Embryonic facial prominence (tissue), 1 donor: Measurements from ENCODE around the gene TSPAN8.
"Not testable (repeated sequence)": the region's sequence is repeated elsewhere in the genome, so short reads cannot be mapped to it uniquely, and the experiment has no call there.

Source experiments
- DNase-seq: peaks from one replicate; pipeline ENCODE4 v3.0.0-alpha.2; 2016; ENCODE audit errors: extremely low spot score

Gene TSPAN8

GRCh38 chr12:71157601-71158233 lies at the start of gene TSPAN8:
Gene TSPAN8 (minus strand): TSS chr12:71157999. CDS start chr12:71157678, 321 bp downstream.
- no peak for DNase-seq

GRCh38 chr12:71201136-71201679 lies 43.4 kb upstream of the TSPAN8 start:
- DNase-seq, result no peak

GRCh38 chr12:71200706-71201105 lies 42.9 kb upstream of the TSPAN8 start:
- no peak for DNase-seq

GRCh38 chr12:71197460-71197859 lies 39.7 kb upstream of the TSPAN8 start:
- no peak for DNase-seq

GRCh38 chr12:71195338-71195896 lies 37.6 kb upstream of the TSPAN8 start:
- no peak for DNase-seq

GRCh38 chr12:71194657-71195056 lies 36.9 kb upstream of the TSPAN8 start:
- DNase-seq, result no peak

GRCh38 chr12:71193041-71193440 lies 35.2 kb upstream of the TSPAN8 start:
- DNase-seq, result no peak

- no peak for DNase-seq
These were observed 33.9 kb upstream of the TSPAN8 start for GRCh38 chr12:71191509-71192196.

- DNase-seq, result no peak
These were observed 33.0 kb upstream of the TSPAN8 start for GRCh38 chr12:71190822-71191221.

- no peak for DNase-seq
These were observed 29.6 kb upstream of the TSPAN8 start for GRCh38 chr12:71187379-71187778.

- DNase-seq, result no peak
These were observed 28.9 kb upstream of the TSPAN8 start for GRCh38 chr12:71186571-71187288.

- DNase-seq, result no peak
These were observed 26.0 kb upstream of the TSPAN8 start for GRCh38 chr12:71183846-71184245.

GRCh38 chr12:71183018-71183417 lies 25.2 kb upstream of the TSPAN8 start:
- DNase-seq, result no peak

- no peak for DNase-seq
These were observed 20.4 kb upstream of the TSPAN8 start for GRCh38 chr12:71178162-71178561.

GRCh38 chr12:71174825-71175224 lies 17.0 kb upstream of the TSPAN8 start:
- DNase-seq, result no peak

- DNase-seq, result no peak
These were observed 16.3 kb upstream of the TSPAN8 start for GRCh38 chr12:71174146-71174545.

GRCh38 chr12:71170456-71170855 lies 12.7 kb upstream of the TSPAN8 start:
- no peak for DNase-seq

GRCh38 chr12:71169286-71169685 lies 11.5 kb upstream of the TSPAN8 start:
- DNase-seq, result no peak

- no peak for DNase-seq
These were observed 9.2 kb upstream of the TSPAN8 start for GRCh38 chr12:71166862-71167496.

GRCh38 chr12:71166280-71166679 lies 8.5 kb upstream of the TSPAN8 start:
- DNase-seq, result no peak

GRCh38 chr12:71165780-71166179 lies 8.0 kb upstream of the TSPAN8 start:
- not testable (repeated sequence) for DNase-seq
